ENCODE measurements around the gene POU2F1.

GRCh38 chr1:167237000-167237399 is 16.3 kb downstream of the POU2F1 start:
- TF ChIP-seq CTCF (IDR thresholded peaks at IDR 0.05) = no peak
- no peak for TF ChIP-seq POLR2A (IDR thresholded peaks at IDR 0.05)

Data from body of pancreas (tissue), 4 donors.